ENCODE measurements around the gene IGFLR1. TPM values are rescaled to one million over a fixed set of nuclear protein-coding genes. Genes with fewer than 3 reads are reported as not detected.
A peak's percentile ranks its signal among the peaks of the same experiment; 100 is the strongest.
"Not testable (repeated sequence)": the region's sequence is repeated elsewhere in the genome, so short reads cannot be mapped to it uniquely, and the experiment has no call there.

The IGFLR1 gene
- total RNA-seq, 1 experiment from 2014 or later = 31.2 TPM

DNA sequence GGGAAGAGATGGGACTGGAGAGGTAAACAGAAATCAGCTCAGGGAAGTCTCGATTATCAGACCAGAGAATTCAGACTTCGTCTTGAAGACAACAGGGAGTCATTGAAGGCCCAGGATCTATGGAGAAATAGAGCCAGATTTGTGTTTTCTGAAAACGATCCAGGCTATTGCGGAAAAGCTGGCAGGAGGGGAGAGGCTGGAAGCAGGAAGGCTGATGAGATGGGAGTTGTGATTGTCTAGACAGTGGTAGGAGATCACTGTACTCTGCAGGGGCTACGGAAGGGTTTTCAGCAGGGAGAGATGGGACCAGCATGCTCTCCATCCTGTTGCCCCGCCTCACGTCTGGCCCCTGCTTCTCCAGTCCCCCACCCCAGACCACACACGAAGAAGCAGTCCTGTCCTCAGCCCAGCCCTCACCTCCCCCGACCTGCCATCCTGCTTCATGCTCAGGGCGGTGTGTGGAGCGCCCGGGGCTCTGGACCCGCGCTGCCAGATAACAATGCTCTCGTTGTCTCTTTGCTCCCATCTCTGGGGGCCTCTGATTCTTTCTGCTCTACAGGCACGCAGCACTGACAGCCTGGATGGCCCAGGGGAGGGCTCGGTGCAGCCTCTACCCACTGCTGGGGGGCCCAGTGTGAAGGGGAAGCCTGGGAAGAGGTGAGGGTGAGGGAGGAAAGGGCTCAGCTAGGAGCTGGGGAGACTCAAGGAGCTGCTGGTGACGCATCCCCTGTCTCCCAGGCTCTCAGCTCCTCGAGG is 35.0 kb upstream of the IGFLR1 start:
- no peak for DNase-seq (ENCODE audit: low spot score)

DNA sequence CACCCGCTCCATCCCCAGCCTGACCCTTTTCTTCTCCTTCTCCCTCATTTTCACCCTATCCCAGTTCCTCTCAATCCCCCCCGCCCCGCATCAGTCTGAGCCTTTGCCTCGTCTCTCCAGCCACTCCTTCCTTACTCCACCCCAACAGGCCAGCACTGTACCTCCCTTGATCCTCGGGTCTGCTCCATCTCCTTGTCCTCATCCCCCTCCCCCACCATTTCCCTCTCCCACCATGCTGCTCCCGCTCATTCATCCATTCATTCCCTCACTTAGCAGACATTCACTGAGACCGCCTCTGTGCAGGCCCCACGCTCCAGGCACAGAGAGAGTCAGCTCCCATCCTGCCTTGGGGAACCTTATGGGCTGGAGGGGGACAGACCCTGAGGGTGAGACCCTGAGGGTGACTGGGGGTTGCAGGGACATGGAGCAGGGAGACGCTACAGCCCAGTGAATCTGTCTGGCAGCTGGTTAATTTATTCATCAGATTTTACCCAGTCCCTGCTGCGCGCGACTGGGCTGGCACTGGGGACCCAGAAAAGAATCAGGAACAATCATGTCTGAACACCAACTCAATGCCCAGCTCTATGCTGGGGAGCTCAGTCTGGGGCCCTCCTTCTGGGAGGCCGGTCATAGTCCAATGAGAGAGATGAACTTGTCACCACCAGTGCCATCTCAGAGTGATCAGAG is 34.0 kb upstream of the IGFLR1 start:
- DNase-seq (ENCODE audit: low spot score) = no peak

DNA sequence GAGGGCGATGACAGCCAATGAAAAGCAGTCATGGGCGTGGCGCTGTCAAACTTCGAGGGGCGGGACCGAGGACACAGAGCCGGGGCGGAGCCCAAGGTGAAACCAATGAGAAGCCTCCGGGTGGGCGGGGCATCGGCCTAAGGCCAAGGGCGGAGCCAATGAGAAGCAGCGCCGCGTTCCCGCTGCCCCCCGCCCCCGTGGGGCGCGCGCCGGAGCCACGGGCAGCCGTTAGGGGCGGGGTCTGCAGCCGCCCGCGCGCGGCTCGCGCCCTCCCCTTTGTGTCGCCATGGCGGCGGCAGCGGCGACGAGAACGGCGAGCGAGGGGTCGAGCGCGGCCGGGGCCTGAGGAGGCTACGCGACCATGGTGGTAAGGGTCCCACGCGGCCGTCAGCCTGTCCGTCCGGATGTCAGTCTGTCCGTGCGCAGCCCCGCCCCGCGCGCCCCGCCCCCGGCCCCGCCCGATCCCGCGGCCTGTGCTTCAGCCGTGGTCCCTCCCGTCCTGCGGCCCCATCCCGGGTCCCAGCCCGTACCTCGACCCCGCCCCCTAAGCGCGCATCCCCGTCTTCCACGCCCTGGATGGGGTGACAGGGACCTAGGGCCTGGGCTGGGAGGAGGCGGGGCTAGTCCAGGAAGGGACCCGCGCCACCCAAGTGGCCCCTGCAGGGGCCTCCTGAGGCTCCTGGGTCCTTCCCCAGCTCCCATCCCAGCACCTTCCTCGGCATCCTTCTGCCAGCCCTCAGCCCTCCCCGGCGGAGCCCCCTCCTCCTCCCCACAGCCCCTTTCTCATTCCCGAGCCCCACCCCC is 33.2 kb upstream of the IGFLR1 start, which contains the start of gene ARHGAP33:
ARHGAP33 (plus strand) TSS at position 267 of the 804 bp plus-strand sequence; CDS start at position 362, 95 bp downstream.
- peak; percentile 95 for DNase-seq (ENCODE audit: low spot score)

DNA sequence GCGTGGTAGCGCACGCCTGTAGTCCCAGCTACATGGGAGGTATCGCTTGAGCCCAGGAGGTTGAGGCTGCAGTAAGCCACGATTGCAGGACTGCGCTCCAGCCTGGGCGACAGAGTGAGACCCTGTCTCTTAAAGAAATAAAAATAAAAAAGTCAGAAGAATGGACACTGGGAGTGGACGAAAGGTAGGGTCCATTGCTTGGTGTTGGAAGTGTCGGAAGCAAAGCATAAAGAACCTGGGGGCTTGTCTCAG is 32.7 kb upstream of the IGFLR1 start:
- no peak for DNase-seq (ENCODE audit: low spot score)

DNA sequence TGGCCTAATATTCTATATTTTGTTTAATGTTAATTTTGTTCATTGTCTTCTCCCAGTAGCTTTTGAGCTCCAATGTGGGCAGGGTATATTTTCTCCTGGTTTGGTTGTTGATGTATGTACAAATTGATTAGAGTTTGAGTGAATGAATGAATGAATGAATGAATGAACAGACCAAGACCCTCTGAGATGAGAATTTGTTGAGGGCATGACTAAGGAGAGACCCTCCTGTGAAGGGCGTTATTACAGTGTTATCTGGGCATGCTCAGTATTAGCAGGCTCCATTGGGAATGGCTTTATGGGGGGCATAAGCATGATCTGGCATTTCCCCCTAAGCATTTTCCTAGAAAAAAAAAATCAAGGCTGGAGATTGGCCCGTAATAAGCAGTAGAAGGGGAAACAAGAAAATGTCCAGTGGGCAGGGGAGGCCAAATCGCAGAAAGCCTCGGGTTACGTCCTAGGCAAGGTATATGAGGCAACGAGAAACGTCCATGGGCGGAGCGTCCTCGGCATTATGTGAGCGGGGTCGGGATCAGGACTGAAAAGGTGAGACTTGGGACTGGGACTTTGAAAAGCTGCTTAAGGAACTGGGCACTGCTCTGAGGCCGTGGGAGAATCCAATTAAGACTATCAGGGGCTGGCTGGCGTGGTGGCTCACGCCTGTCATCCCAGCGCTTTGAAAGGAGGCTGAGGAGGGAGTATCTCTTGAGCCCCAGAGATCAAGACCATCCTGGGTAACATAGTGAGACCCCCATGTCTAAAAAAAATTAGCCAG is 32.2 kb upstream of the IGFLR1 start:
- DNase-seq (ENCODE audit: low spot score) = no peak

DNA sequence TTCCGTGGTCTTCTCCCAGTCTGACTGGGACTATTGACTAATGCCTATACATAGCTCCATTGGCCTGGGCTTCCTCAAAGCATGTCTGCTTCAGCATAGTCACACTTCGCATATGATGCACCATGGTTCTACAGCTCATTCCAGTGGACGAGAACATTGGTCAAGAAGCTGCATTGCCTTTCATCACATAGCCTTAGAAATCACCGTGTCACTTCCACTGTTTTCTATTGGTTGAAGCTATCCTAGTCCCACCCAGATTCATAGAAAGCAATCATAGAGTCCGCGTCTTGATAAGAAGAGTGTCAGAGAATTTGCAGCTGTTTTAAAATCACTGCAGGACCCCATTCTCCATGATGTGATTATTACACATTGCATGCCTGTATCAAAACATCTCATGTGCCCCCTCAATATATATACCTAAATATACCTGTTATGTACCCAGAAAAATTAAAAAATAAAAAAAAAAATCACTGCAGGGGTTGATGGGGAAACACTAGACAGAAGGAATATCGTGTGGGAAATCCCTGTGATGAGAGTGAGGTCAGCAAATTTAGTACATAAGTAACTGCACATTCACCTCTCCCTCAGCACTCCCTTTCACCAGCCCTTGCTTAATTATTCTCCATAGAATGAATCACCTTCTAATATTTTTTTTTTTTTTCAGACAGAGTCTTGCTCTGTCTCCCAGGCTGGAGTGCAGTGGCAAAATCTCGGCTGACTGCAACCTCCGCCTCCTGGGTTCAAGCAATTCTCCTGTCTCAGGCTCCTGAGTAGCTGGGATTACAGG is 31.0 kb upstream of the IGFLR1 start:
- DNase-seq (ENCODE audit: low spot score) = no peak

DNA sequence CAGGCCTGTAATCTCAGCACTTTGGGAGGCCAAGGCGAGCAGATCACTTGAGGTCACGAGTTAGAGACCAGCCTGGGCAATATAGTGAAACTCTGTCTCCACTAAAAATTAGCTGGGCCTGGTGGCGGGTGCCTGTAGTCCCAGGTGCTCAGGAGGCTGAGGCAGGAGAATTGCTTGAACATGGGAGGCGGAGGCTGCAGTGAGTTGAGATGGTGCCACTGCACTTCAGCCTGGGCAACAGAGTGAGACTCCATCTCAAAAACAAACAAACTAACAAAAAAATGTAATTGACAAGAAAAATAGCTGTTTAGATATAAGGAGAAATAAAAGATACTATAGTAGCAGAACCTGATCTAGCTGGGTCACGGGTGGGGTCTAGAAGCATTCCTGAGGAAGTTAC is 30.1 kb upstream of the IGFLR1 start:
- not testable (repeated sequence) for DNase-seq (ENCODE audit: low spot score)

DNA sequence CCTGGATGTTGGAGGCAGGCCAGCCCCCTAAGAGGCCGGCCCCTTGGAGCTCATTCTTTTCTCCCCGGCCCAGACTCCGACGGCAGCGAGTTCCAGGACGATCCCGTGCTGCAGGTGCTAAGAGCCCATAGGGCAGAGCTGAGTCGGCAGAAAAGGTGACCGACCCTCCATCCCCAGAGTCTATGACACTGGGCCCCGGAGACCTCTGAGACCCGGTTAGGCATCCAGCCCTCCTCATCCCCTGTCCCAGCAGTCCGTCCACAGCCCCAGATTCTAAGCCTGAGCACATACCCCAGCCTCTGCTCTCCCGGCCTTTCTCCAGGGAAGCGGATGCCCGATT is 25.8 kb upstream of the IGFLR1 start:
- no peak for DNase-seq (ENCODE audit: low spot score)

DNA sequence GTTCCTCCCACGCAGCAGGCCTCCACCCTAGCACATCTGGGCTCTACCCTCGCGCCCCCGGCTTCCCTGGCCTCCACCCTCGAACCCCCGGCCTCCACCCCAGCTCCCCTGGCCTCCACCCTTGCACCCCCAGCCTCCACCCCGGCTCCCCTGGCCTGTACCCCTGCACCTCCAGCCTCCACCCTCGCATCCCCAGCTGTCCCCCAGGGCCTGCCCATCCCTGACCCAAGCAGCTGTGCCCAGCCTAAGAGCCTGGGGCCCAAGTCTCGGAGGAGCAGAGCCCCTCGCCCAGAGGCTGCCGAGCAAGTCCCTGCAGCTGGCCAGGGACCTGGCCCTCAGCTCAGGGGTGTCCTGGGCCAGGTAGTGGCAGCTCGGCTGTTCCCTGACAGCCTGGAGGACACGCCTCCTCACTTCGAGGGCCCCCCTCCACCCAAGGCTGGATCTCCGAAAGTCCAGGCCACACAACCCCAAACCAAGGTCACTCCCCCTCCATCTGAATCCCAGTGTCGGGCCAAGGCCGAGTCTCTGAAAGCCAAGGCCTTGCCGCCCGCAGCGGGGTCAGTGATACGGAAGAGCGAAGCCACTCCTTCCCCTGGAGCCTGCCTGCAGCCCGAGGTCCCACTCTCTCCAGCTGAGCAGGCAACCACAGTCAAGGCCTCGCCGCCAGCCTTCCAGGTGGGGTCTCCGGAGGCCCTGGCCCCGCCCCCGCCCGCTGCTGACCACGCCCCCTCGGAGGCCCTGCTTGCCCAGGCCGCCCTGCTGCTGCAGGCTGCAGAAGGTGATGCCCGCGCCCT is 25.2 kb upstream of the IGFLR1 start:
- DNase-seq (ENCODE audit: low spot score) = no peak

DNA sequence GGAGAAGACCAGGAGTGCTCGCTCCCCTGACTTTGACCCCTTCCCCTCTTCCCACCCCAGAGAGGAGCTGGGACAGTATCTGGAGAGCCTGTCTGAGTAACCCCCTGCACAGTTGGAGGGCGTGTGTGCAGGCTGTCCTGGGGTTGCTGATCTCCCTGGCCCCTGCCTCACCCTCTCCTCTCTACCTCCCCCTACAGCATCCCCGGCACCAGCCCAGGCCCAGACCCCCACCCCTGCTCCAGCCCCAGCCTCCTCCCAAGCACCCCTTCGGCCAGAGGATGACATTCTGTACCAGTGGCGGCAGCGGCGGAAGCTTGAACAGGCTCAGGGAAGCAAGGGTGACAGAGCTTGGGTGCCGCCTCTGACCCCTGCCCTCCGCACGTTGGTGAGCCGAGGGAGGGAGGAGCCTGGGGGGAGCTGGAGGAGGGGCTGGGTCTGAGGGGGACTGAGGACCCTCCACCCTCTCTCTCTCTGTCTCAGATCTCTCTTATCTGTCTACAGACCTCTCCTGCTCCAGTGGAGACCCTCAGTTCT is 24.4 kb upstream of the IGFLR1 start:
- DNase-seq (ENCODE audit: low spot score) = no peak

DNA sequence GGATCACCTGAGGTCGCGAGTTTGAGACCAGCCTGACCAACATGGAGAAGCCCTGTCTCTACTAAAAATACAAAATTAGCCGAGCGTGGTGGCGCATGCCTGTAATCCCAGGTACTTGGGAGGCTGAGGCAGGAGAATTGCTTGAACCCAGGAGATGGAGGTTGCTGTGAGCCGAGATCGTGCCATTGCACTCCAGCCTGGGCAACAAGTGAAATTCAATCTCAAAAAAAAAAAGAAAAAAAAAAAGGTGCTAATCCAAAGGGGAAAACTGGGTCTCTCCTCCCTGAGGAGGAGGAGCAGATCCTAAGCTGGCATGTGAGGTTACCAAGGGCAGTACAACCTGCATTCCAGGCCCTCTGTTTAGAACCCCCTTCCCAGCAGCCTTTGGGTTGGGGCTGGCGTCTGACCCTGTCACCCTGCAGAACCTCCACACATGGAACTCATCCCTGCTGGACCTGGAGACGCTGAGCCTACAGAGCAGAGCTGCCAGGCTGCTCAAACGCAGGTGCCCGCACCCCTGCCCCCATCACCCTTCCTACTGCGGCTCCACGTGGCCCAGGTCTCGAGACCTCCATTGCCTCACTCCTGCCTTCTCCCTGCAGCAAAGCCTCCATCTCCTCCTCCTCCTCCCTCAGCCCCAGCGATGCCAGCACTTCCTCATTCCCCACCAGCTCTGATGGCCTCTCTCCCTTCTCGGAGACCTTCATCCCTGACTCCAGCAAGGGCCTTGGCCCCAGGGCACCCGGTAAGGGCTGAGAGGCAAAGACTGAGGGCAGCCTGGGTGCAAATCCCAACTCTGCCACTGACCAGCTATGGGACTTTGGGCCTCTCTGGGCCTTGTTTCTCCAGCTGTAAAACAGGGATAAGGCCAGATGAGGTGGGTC is 22.4 kb upstream of the IGFLR1 start:
- no peak for DNase-seq (ENCODE audit: low spot score)

DNA sequence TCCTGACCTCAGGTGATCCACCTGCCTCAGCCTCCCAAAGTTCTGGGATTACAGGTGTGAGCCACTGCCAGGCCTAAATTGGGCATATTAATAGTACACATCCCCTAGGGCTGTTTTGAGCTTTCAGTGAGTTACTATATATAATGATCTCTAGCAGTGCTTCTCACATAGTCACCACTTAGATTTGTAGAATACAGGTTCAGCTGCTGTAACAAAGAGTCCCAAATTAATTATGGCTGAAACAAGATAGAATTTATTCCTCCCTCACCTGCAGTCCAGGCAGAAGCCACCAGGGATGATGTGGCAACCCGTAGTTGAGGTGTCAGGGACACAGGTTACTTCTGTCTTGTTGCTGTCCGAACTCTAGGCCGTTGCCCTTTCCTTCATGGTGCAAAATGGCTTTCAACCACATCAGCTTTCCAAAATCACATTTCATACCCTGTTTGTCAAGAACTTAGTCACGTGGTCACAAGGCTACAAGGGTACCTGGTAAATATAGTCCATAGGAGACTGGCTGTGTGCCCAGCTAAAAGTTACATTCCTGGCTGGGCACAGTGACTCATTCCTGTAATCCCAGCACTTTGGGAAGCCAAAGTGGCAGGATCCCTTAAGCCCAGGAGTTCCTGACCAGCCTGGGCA is 18.6 kb upstream of the IGFLR1 start:
- DNase-seq (ENCODE audit: low spot score) = no peak

DNA sequence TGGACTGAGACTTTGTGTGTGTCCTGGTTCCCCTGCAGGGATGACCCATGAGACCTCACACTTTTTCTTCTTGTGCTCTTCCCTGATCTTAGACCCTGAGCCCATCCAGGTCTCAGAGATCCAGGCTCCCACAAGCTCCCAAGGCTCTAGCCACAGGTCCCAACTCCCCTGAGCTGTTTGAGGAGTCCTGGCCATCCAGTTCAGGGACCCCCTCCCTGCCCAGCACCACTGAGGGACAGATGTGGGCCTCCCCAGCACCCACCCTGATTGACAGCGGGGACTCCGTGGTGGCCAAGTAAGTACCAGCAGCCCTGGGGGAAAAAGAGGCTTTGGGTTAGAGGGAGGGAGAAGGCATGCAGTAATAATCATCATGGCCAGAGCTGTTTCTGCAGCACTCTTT is 17.4 kb upstream of the IGFLR1 start:
- no peak for DNase-seq (ENCODE audit: low spot score)

DNA sequence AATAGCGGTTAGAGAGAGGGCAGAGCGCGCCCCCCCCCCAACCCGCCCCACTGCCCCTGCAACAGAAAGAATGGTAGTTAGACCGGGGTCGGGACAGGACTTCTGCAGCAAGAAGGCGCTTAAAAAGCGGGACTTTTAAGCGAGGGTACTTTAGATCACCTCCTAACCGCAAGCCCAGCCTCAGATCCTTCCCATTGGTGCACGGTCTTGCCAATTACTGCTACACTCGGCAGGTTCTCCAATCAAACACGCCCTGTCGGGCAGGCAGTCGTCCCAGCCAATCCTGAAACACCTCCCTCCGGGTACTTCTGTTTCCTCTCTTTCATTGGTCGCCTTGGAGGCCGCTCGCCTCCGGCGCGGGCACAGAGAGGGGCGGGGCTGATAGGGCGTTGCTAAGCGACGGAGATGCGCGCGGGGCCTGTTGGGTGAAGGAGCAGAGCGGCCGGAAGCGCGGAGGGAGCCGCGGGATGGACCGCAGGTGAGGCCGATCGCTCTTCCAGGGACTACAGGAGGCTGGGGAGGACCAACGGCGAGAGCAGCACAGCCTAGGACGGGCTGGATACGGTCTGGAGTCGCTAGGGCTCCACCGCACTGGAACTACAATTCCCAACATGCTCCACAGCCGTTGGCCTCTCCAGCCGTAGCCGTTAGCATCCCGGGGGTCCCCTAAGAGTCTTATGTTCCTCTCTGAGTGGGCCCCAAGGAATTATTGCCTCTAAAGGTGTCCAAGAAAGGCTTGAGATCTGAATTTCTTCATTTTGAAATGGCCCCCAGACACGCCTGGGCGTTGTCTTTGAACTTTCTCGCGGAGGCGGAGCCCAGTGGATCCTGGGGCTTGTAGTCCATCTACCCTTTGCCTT is 15.7 kb upstream of the IGFLR1 start, which contains the start of gene PROSER3:
PROSER3 (plus strand) TSS at position 428 of the 860 bp plus-strand sequence; CDS start at position 468, 40 bp downstream.
- DNase-seq (ENCODE audit: low spot score) = peak; percentile 100

DNA sequence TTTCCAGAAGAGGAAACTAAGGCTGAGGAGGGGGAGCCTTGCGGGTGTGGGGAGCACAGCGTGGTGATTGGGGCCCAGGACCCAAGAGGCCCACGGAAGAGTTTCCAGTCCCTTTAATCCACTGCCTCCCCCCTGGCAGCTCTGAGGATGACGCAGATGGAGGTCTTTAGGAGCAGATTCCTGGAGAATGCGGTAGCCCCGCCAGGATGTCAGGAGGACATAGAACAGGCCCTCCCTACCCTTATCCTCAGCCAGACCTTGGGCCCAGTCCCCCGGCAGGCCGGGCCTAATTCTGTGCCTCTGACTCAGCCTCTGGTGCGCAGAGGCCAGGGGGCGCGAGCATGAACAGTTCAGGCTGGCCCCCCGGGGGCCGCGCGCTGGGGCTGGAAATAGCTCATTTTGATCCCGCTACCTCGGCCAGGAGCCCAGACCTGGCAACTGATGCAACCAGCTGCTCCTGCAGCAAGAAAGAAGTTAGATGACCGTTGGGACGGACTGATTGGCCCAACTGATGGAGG is 15.0 kb upstream of the IGFLR1 start:
- DNase-seq (ENCODE audit: low spot score) = no peak

DNA sequence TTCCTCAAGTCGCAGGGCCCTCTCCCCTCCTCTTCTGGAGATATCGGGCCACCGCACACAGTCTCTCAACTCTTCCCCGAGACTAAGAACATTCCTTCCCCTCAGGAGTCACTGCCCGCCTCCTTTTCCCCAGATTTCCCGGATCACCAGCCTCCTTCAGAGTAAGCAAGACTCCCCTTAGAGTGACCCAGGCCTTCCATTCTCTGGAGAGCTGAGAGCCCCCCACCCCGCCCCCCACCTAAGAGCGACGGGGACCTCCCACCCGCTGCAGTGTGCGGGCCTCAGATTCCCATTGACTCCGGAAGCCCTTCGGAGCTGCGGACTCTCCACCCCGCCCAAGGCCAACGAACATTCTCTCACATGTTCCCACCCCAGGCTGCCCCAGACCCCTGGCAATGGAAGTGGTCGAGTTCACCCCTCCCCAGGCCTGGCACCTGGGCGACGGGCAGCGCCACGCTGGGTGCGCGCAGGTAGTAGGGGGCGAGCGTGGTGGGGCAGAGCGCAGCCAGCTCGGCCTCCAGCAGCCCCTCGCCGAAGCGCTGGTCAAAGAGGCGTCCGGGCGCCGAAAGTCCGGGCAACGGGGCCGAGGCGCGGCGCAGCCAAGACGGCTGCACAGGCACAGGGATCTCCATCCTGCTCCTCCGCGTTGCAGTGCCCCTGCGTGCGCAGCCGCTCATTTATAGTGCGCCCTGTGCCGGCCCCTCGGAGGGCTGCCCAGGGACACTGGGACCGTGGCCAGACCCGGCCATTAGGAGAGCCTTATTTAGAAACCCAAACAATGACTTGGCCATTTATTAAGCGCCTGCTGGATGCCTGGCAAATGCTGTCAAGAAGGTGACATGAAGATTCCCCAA is 14.4 kb upstream of the IGFLR1 start, which contains the start of gene HSPB6:
HSPB6 (minus strand) TSS at position 653 of the 854 bp plus-strand sequence; CDS start at position 632, 21 bp downstream.
- no peak for DNase-seq (ENCODE audit: low spot score)
